Adipocyte (in vitro differentiated cells): Measurements from ENCODE around the gene SERPINB10.

ENCODE experiments used
- DNase-seq: peaks from one replicate; pipeline ENCODE4 v3.0.0-alpha.2; 2015; ENCODE audit warnings: low read depth
- H3K27me3 ChIP-seq: replicated peaks from 2 replicates; pipeline ENCODE4 v1.7.0; 2013; ENCODE audit warnings: mild to moderate bottlenecking, low read length, moderate library complexity; ENCODE audit not compliant: control insufficient read depth, insufficient read depth
- H3K36me3 ChIP-seq: 2 replicates; pipeline ENCODE4 v1.7.0; 2013; ENCODE audit warnings: low read length, mild to moderate bottlenecking, moderate library complexity; ENCODE audit not compliant: control insufficient read depth, insufficient read depth, severe bottlenecking
- H3K4me1 ChIP-seq: 2 replicates; pipeline ENCODE4 v1.7.0; 2013; ENCODE audit warnings: mild to moderate bottlenecking, low read length, moderate library complexity; ENCODE audit not compliant: control insufficient read depth, insufficient read depth
- H3K4me3 ChIP-seq: 2 replicates; pipeline ENCODE4 v1.7.0; 2013; ENCODE audit warnings: mild to moderate bottlenecking, low read length, moderate library complexity
- H3K9ac ChIP-seq: 2 replicates; pipeline ENCODE4 v1.7.0; 2013; ENCODE audit warnings: mild to moderate bottlenecking, low read length, moderate library complexity
- H3K9me3 ChIP-seq: 2 replicates; pipeline ENCODE4 v1.7.0; 2013; ENCODE audit warnings: mild to moderate bottlenecking, low read length, moderate library complexity; ENCODE audit not compliant: control insufficient read depth

Gene SERPINB10, protein sequence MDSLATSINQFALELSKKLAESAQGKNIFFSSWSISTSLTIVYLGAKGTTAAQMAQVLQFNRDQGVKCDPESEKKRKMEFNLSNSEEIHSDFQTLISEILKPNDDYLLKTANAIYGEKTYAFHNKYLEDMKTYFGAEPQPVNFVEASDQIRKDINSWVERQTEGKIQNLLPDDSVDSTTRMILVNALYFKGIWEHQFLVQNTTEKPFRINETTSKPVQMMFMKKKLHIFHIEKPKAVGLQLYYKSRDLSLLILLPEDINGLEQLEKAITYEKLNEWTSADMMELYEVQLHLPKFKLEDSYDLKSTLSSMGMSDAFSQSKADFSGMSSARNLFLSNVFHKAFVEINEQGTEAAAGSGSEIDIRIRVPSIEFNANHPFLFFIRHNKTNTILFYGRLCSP

GRCh38 chr18:63907664-63908063 lies at the start of gene SERPINB10:
TSS of gene SERPINB10 (plus strand) at chr18:63907958. CDS start at chr18:63915511, 7,553 bp downstream.
- DNase-seq: no peak
- Histone ChIP-seq H3K27me3 (no peaks in the 10 kb centered on the region), H3K9ac (no peak within 1 kb of the TSS), H3K9me3 (no peaks in the 10 kb centered on the region), H3K36me3 (no peaks in the 10 kb centered on the region), H3K4me3 (no peak within 1 kb of the TSS), H3K4me1 (peaks cover 12% of the 10 kb centered on the region)

DNA sequence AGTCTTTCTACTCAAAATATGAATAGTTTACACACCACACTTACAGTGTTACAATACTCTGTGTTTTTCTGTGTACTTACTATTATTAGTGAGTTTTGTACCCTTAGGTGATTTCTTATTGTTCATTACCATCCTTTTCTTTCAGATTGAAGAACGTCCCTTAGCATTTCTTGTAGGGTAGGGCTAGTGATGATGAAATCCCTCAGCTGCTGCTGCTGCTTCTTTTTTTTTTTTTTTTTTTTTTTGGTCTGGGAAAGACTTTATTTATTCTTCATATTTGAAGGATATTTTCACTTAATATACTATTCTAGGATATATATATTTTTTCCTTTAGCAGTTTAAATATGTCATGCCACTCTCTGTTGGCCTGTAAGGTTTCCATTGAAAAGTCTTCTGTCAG lies 49.3 kb upstream of the SERPINB10 start:
- no peaks in the 10 kb centered on the region for H3K36me3 ChIP-seq
- H3K9ac ChIP-seq: no peak overlapping the region
- H3K4me3 ChIP-seq: no peak overlapping the region
- no peaks in the 10 kb centered on the region for H3K27me3 ChIP-seq
- no peaks in the 10 kb centered on the region for H3K4me1 ChIP-seq
- H3K9me3 ChIP-seq: peaks cover 5% of the 10 kb centered on the region
- DNase-seq: no peak

GRCh38 chr18:63859781-63860475 lies 47.8 kb upstream of the SERPINB10 start:
- Histone ChIP-seq H3K9me3 (peaks cover 2% of the 10 kb centered on the region), H3K4me1 (no peaks in the 10 kb centered on the region), H3K9ac (no peak overlapping the region), H3K36me3 (no peaks in the 10 kb centered on the region), H3K4me3 (no peak overlapping the region), H3K27me3 (no peaks in the 10 kb centered on the region)
- no peak for DNase-seq

GRCh38 chr18:63860531-63860930 lies 47.2 kb upstream of the SERPINB10 start:
- H3K4me1 ChIP-seq: no peaks in the 10 kb centered on the region
- no peak for DNase-seq
- no peaks in the 10 kb centered on the region for H3K9me3 ChIP-seq
- H3K27me3 ChIP-seq: no peaks in the 10 kb centered on the region
- H3K9ac ChIP-seq: no peak overlapping the region
- H3K4me3 ChIP-seq: no peak overlapping the region
- H3K36me3 ChIP-seq: no peaks in the 10 kb centered on the region

DNA sequence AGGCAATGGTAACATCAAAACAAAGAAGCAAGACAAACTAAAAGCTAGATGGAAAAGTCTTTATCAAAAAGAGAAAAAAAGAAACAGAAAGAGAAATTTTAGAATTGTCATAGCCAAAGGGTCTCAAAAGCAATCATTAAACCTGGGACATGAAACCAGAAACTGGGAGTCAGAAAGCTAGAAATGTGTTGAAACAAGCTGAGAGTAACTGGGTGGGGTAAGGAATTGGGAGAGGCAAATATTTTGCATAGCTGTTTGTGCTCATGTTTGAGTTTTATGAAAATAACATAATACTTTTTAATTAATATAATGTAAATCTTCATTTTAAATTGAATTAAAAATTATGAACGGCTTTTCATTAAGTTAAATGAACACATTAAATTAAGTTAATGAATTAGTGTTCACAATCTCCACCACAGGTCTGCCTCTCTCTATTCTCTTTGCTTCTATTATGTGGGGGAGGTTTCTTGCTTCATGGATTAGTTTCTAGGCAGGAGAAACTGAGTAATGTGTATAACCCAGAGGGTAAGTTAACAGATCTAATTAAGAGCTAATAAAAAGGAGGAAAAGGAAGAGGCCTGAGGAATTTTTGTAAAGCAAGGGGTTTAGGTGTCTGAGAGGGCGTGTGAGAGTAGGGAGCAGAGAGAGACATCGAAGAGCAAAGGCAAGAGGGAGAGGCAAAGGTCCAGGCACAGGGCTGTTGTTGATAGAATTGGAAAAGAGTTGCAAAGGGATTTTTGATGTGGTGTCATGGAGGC lies 40.2 kb upstream of the SERPINB10 start:
- Histone ChIP-seq H3K9ac (no peak overlapping the region), H3K9me3 (no peaks in the 10 kb centered on the region), H3K36me3 (no peaks in the 10 kb centered on the region), H3K4me1 (peaks cover 16% of the 10 kb centered on the region), H3K27me3 (no peaks in the 10 kb centered on the region), H3K4me3 (no peak overlapping the region)
- DNase-seq: peak; percentile 49

GRCh38 chr18:63868546-63868945 lies 39.2 kb upstream of the SERPINB10 start:
- peaks cover 21% of the 10 kb centered on the region for H3K4me1 ChIP-seq
- H3K4me3 ChIP-seq: no peak overlapping the region
- H3K9ac ChIP-seq: no peak overlapping the region
- no peaks in the 10 kb centered on the region for H3K9me3 ChIP-seq
- no peak for DNase-seq
- no peaks in the 10 kb centered on the region for H3K27me3 ChIP-seq
- no peaks in the 10 kb centered on the region for H3K36me3 ChIP-seq

DNA sequence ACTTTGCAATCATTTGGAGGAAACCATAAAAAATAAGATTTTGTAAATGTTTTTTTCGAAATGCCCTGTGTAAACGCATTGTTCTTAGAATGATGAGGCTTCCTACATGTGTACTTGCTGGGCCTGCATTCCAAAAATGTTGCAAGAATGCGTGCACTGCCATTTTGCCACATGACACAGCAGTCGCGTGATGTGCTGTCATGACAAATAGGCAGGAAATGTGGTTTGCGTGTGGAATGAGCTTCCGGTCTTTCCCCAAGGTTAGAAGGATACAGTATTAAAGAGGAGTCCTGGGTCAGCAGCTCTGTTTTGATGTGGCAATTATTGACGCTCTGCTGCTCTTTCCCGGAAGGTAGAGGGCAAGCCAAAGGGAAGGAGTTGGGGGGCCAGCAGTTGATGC lies 38.4 kb upstream of the SERPINB10 start:
- Histone ChIP-seq H3K9me3 (no peaks in the 10 kb centered on the region), H3K4me3 (no peak overlapping the region), H3K4me1 (peaks cover 21% of the 10 kb centered on the region), H3K9ac (no peak overlapping the region), H3K36me3 (no peaks in the 10 kb centered on the region), H3K27me3 (no peaks in the 10 kb centered on the region)
- DNase-seq: no peak

DNA sequence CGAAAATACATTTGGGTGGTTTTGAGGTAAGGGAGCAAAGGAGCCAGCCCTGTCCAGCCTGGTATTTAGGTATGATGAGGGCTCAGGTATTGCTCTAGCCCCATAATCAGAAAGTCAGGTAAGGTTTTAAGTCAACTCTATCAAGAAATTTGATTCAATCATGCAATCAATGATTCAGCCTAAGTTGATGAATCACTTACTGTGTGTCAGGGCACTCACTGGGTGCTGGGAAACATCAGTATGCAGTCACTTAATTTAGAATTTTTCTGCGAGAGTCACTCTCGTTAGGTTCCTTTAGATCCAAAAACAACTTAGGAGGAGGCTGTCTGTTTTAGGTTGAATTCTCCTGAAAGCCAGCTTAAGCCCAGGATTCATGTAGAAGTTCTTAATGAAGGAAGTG lies 37.9 kb upstream of the SERPINB10 start:
- DNase-seq: no peak
- Histone ChIP-seq H3K9me3 (no peaks in the 10 kb centered on the region), H3K36me3 (no peaks in the 10 kb centered on the region), H3K27me3 (no peaks in the 10 kb centered on the region), H3K4me3 (no peak overlapping the region), H3K9ac (no peak overlapping the region), H3K4me1 (peaks cover 21% of the 10 kb centered on the region)

- peaks cover 21% of the 10 kb centered on the region for H3K4me1 ChIP-seq
- no peaks in the 10 kb centered on the region for H3K9me3 ChIP-seq
- DNase-seq: no peak
- H3K9ac ChIP-seq: no peak overlapping the region
- no peaks in the 10 kb centered on the region for H3K27me3 ChIP-seq
- no peaks in the 10 kb centered on the region for H3K36me3 ChIP-seq
- no peak overlapping the region for H3K4me3 ChIP-seq
Measured at GRCh38 chr18:63871836-63872235, 35.9 kb upstream of the SERPINB10 start.

DNA sequence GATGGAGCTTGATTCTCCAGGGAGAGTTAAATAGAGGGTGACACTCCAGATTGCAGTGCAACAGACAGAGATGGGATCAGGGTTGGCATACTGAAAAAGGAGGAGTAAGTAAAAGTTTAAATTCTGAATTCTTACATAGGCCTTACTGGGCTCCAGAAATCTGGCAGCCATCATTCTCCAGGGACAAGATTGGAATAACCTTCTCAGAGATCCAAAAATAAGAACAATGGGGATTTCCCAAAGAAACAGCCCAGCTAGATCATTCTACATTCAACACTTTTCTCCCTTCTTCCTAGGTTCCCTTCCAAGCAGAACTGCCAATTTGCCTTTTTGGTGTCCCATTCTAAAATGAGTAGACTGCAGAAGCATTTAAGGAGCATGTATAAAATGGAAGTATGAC lies 35.2 kb upstream of the SERPINB10 start:
- Histone ChIP-seq H3K36me3 (no peaks in the 10 kb centered on the region), H3K4me1 (peaks cover 17% of the 10 kb centered on the region), H3K27me3 (no peaks in the 10 kb centered on the region), H3K9ac (no peak overlapping the region), H3K9me3 (no peaks in the 10 kb centered on the region), H3K4me3 (no peak overlapping the region)
- DNase-seq: no peak

- DNase-seq: peak; percentile 70
- H3K27me3 ChIP-seq: no peaks in the 10 kb centered on the region
- H3K36me3 ChIP-seq: no peaks in the 10 kb centered on the region
- no peak overlapping the region for H3K9ac ChIP-seq
- peak overlapping the region; percentile 31 for H3K4me3 ChIP-seq
- no peaks in the 10 kb centered on the region for H3K9me3 ChIP-seq
- peaks cover 44% of the 10 kb centered on the region for H3K4me1 ChIP-seq
Measured at GRCh38 chr18:63878343-63878742, 29.4 kb upstream of the SERPINB10 start.
